Measurements from ENCODE around the gene TM4SF20.

The TM4SF20 gene

GRCh38 chr2:227339098-227339599 is 40.0 kb downstream of the TM4SF20 start:
- 0 out of 2 replicates have a peak, but pooled peaks cover 3% of the 10 kb centered on the region for H3K4me1 ChIP-seq (ENCODE audit: control insufficient read depth, insufficient read depth, low read length)
- no peaks in the 10 kb centered on the region for H3K9me3 ChIP-seq (ENCODE audit: control insufficient read depth, insufficient read depth, low read depth, low read length)
- H3K4me3 ChIP-seq (ENCODE audit: low read depth, low read length) = no peak overlapping the region
- no peak overlapping the region for H3K27ac ChIP-seq (ENCODE audit: extremely low read depth, low read depth, low read length)
- TF ChIP-seq ZNF114 (tag by site-specific recombination; IDR thresholded peaks at IDR 0.05) = no peak
- ChIA-PET CTCF (no interaction called here), POLR2A (no interaction called here)
- peaks cover 32 to 43% of the 10 kb centered on the region in 2 experiments for H3K36me3 ChIP-seq (ENCODE audit: control insufficient read depth in 2 of 2, insufficient read depth in 1 of 2, low read length in 2 of 2)

DNA sequence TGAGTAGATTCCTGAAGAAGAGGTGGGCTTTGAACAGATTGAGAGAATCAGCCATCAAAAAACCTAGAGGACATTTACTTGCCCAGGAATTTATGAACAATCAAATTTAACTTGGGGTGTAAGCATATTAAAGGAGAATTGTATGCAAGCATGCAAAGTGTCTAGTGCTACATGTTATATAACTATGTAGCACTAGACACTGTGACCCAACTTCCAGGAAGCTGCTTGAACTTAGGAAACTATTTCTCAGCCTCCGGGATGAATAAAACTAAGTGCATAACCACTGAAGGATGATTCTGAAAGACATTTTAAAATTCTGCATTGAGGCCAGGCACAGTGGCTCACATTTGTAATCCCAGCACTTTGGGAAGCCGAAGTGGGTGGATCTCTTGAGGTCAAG is 41.7 kb downstream of the TM4SF20 start:
- 0 out of 2 replicates have a peak, but pooled peaks cover 3% of the 10 kb centered on the region for H3K4me1 ChIP-seq (ENCODE audit: control insufficient read depth, insufficient read depth, low read length)
- no peaks in the 10 kb centered on the region for H3K9me3 ChIP-seq (ENCODE audit: control insufficient read depth, insufficient read depth, low read depth, low read length)
- H3K27ac ChIP-seq (ENCODE audit: extremely low read depth, low read depth, low read length) = no peak overlapping the region
- POLR2A ChIA-PET = no interaction called here
- peaks cover 27 to 51% of the 10 kb centered on the region in 2 experiments for H3K36me3 ChIP-seq (ENCODE audit: control insufficient read depth in 2 of 2, insufficient read depth in 1 of 2, low read length in 2 of 2)
- no peak for TF ChIP-seq ZNF530 (tag by site-specific recombination; IDR thresholded peaks at IDR 0.05; ENCODE audit: low read depth)
- TF ChIP-seq GLI2 (tag by site-specific recombination; IDR thresholded peaks at IDR 0.05; ENCODE audit: borderline replicate concordance, low read depth) = no peak
- no peak overlapping the region for H3K4me3 ChIP-seq (ENCODE audit: low read depth, low read length)
- CTCF ChIA-PET = no interaction called here

DNA sequence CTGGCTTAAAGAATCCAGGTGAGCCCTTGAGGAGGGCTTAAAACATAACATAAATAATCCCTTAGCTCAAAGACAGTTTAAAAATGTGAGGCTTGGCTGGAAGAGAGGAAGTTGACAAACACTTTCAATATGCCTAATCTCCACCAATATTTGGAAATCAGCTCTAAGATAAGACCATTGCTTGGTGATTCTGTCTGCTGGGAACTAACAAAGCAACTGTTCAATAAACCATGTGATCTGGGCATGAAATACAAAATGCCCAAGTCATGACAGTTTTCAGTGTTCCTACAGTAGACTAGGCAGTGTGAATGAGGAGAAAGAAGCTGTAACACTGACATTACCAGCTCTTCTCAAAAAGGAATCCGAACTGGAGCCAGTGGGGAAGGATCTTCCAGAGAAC is 43.4 kb downstream of the TM4SF20 start:
- Histone ChIP-seq H3K4me3 (ENCODE audit: low read depth, low read length) (no peak overlapping the region), H3K4me1 (ENCODE audit: control insufficient read depth, insufficient read depth, low read length) (no peaks in the 10 kb centered on the region), H3K36me3 (ENCODE audit: control insufficient read depth in 2 of 2, insufficient read depth in 1 of 2, low read length in 2 of 2) (peaks cover 27 to 62% of the 10 kb centered on the region in 2 experiments), H3K9me3 (ENCODE audit: control insufficient read depth, insufficient read depth, low read depth, low read length) (no peaks in the 10 kb centered on the region), H3K27ac (ENCODE audit: extremely low read depth, low read depth, low read length) (no peak overlapping the region)
- CTCF ChIA-PET = interaction anchor here (0.5 to 1.4 kb wide), 4 partner anchors 8 to 527 kb away, joined by 3 to 5 read pairs (median 4); no protein-coding TSS in a partner anchor
- no peak for TF ChIP-seq ZNF473 (tag by site-specific recombination; IDR thresholded peaks at IDR 0.05)
- TF ChIP-seq ZNF350 (tag by site-specific recombination; IDR thresholded peaks at IDR 0.05) = no peak
- TF ChIP-seq, protein P1, sequence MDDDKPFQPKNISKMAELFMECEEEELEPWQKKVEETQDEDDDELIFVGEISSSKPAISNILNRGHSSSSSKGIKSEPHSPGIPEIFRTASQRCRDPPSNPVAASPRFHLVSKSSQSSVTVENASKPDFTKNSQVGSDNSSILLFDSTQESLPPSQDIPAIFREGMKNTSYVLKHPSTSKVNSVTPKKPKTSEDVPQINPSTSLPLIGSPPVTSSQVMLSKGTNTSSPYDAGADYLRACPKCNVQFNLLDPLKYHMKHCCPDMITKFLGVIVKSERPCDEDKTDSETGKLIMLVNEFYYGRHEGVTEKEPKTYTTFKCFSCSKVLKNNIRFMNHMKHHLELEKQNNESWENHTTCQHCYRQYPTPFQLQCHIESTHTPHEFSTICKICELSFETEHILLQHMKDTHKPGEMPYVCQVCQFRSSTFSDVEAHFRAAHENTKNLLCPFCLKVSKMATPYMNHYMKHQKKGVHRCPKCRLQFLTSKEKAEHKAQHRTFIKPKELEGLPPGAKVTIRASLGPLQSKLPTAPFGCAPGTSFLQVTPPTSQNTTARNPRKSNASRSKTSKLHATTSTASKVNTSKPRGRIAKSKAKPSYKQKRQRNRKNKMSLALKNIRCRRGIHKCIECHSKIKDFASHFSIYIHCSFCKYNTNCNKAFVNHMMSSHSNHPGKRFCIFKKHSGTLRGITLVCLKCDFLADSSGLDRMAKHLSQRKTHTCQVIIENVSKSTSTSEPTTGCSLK (tag by site-specific recombination; IDR thresholded peaks at IDR 0.05) = no peak
- no peak for TF ChIP-seq ZNF266 (tag by site-specific recombination; IDR thresholded peaks at IDR 0.05; ENCODE audit: low read depth)
- no peak for TF ChIP-seq ZNF248 (tag by site-specific recombination; IDR thresholded peaks at IDR 0.05)
- TF ChIP-seq GLI2 (tag by site-specific recombination; IDR thresholded peaks at IDR 0.05; ENCODE audit: borderline replicate concordance, low read depth) = no peak
- TF ChIP-seq HOXD13 (CRISPR knock-in tag; IDR thresholded peaks at IDR 0.05; ENCODE audit: borderline replicate concordance) = no peak
- TF ChIP-seq ZEB2 (tag by site-specific recombination; IDR thresholded peaks at IDR 0.05) = no peak
- no peak for TF ChIP-seq TCF7L2 (IDR thresholded peaks at IDR 0.05; ENCODE audit: borderline replicate concordance, low read depth, low read length)
- no peak for TF ChIP-seq ZNF521 (tag by site-specific recombination; IDR thresholded peaks at IDR 0.05)
- no peak for TF ChIP-seq REST (tag by site-specific recombination; IDR thresholded peaks at IDR 0.05)
- POLR2A ChIA-PET = interaction anchor here (1.2 kb wide), 1 partner anchor 8 kb away, joined by 4 read pairs; no protein-coding TSS in a partner anchor

Data from HEK293 (cell line).